Stimulated activated CD8-positive, alpha-beta memory T cell treated with anti-CD3 and anti-CD28 coated beads, Interleukin-12 subunit alpha, Interleukin-12 subunit beta, amount 100 ng/mL, for 24 hours (primary cell): Measurements from ENCODE around the gene AK6.
"Not testable (repeated sequence)": the region's sequence is repeated elsewhere in the genome, so short reads cannot be mapped to it uniquely, and the experiment has no call there.

Experiments
- DNase-seq: peaks from one replicate; pipeline ENCODE4 v3.0.0-alpha.2; 2020; ENCODE audit errors: extremely low read depth

AK6 gene

GRCh38 chr5:69335341-69335935 is 33.9 kb downstream of the AK6 start:
- DNase-seq = no peak

DNA sequence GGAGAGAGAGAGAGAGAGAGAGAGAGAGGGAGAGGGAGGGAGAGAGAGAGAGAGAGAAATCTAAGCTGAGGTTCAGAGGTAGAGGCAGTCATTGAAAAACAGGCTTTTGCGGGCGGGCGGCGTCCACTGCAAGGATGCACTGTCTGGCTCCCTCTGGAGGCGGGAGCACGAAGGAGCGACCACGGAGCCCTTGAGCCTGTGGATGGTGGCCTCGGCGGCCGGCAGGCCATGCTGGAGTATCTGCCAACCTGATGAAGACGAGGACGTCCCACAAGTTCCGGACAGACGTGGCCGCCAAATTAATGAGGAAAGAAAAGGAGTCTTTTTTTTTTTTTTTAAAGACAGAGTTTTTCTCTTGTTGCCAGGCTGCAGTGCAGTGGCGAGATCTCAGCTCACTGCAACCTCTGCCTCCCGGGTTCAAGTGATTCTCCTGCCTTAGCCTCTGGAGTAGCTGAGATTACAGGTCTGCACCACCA is 34.5 kb downstream of the AK6 start:
- DNase-seq = peak; percentile 23

- not testable (repeated sequence) for DNase-seq
Measured at GRCh38 chr5:69333668-69334315, 35.5 kb downstream of the AK6 start.

DNA sequence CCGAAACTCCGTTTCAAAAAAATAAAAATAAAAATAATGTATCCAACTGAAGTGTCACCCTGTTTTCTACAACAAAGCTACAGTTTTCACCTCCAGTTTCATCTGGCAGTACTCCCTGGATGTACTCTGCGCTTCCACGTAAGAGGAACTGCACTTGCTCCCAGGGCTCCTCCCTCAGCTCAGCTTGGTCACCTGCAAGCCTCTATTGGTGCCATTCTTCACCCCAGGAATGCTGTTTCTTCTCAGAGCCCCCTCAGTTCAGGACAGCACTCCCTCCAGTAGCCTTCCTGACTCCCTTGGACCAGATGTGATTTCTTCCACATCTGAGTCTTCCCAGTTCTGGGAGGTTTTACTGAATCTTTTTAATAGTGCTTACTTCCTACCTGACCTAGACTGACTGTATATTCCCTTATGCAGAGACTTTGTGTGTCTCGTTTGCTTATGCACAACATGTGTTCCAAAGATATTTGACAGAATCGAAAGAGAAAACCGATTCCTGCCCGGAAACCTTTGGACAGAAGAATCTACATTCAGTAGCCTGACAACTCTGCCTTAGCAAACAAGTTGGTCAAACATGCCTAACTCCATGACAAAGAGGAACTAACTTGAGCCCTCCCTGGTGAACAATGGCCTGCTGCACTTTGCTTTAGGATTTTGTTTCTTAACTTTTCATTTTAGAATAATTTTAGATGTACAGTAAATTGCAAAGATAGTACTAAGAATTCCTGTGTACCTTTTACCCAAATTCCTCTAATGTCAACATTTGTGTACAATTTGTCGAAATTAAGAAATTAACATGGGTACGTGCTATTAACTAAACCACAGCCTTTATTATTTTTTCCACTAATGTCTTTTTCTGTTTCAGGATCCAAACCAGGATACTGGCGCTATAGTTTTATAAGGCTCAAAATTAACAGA is 37.5 kb downstream of the AK6 start:
- no peak for DNase-seq

- DNase-seq = no peak
Measured at GRCh38 chr5:69329905-69330489, 39.3 kb downstream of the AK6 start.

GRCh38 chr5:69326365-69326764 is 43.0 kb downstream of the AK6 start:
- DNase-seq = no peak

GRCh38 chr5:69317391-69317790 is 51.9 kb downstream of the AK6 start:
- DNase-seq = no peak

- DNase-seq = no peak
Measured at GRCh38 chr5:69315972-69316371, 53.3 kb downstream of the AK6 start.

GRCh38 chr5:69313428-69313827 is 55.9 kb downstream of the AK6 start:
- no peak for DNase-seq

- DNase-seq = no peak
Measured at GRCh38 chr5:69312459-69313160, 56.7 kb downstream of the AK6 start.

DNA sequence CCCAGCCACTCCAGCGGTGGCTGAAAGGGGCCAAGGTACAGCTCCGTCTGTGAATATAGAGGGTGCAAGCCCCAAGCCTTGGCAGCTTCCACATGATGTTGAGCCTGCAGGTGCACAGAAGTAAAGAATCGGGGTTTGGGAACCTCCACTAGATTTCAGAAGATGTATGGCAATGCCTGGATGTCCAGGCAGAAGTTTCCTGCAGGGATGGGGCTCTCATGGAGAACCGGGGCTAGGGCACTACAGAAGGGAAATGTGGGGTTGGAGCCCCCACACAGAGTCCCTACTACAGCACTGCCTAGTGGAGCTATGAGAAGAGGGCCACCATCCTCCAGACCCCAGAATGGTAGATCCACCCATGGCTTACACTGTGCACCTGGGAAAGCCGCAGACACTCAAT is 59.9 kb downstream of the AK6 start:
- no peak for DNase-seq

- no peak for DNase-seq
Measured at GRCh38 chr5:69308046-69308553, 61.2 kb downstream of the AK6 start.

DNA sequence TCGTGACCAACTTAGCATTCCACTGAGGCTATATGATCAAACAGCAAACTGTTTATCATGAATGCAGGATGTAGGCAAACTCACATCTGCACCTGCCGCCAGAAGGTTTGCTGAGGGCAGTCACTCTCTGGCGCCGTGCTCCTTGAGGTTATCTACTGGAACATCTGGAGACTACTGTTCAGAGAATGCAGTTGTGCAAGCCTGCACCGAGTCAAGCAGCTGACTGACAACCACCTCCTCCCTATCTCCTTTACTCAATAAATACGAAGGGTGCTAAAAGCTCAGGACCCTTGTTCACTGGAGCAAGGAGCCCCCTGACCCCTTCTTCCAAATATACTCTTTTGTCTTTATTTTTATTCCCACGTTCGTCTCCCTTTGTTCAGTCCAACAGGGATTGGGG is 63.8 kb downstream of the AK6 start:
- no peak for DNase-seq
